GM23338 (cell line): Measurements from ENCODE around the gene SMAP2. TPM values are rescaled to one million over a fixed set of nuclear protein-coding genes. Genes with fewer than 3 reads are reported as not detected.

ENCODE experiments used
- ATAC-seq: fragments of 200-7000 bp; cut with Tn5 transposase; 3 replicates; pipeline ENCODE4 v1.9.1; 2020
- DNase-seq: peaks from one replicate; pipeline ENCODE4 v3.0.0-alpha.2; 2015; ENCODE audit warnings: low spot score
- H2AFZ ChIP-seq: fragments of 200-600 bp; sonication (generic); 2 replicates; pipeline ENCODE4 v1.8.0; 2016; ENCODE audit warnings: antibody characterized with exemption, mild to moderate bottlenecking, moderate library complexity
- H3F3A ChIP-seq: fragments of 200-600 bp; sonication (generic); replicated peaks from 2 replicates; pipeline ENCODE4 v1.8.0; 2017; ENCODE audit warnings: antibody characterized with exemption, mixed run types, low read depth
- H3K27ac ChIP-seq: fragments of 200-600 bp; sonication (generic); 2 replicates; pipeline ENCODE4 v1.6.1; 2016; ENCODE audit warnings: low read depth
- H3K27me3 ChIP-seq: fragments of 200-600 bp; sonication (generic); 2 replicates; pipeline ENCODE4 v1.8.0; 2016; ENCODE audit warnings: mild to moderate bottlenecking, mixed run types, moderate library complexity; ENCODE audit not compliant: insufficient read depth
- H3K36me3 ChIP-seq: fragments of 200-600 bp; sonication (generic); 2 replicates; pipeline ENCODE4 v1.8.0; 2016; ENCODE audit warnings: mild to moderate bottlenecking; ENCODE audit not compliant: insufficient read depth
- H3K4me1 ChIP-seq: fragments of 200-600 bp; sonication (generic); 2 replicates; pipeline ENCODE4 v1.8.0; 2016; ENCODE audit warnings: mild to moderate bottlenecking, moderate library complexity; ENCODE audit not compliant: insufficient read depth
- H3K4me2 ChIP-seq: fragments of 200-600 bp; sonication (generic); 2 replicates; pipeline ENCODE4 v1.7.1; 2017; ENCODE audit warnings: mixed run types
- H3K4me3 ChIP-seq: fragments of 200-600 bp; sonication (generic); 2 replicates; pipeline ENCODE4 v1.6.1; 2016; ENCODE audit warnings: mixed run types
- H3K79me2 ChIP-seq: fragments of 200-600 bp; sonication (generic); replicated peaks from 2 replicates; pipeline ENCODE4 v1.8.0; 2017; ENCODE audit warnings: mild to moderate bottlenecking; ENCODE audit not compliant: insufficient read depth
- H3K9me2 ChIP-seq: fragments of 200-600 bp; sonication (generic); 2 replicates; pipeline ENCODE4 v1.8.0; 2017; ENCODE audit not compliant: insufficient read depth
- H4K20me1 ChIP-seq: fragments of 200-600 bp; sonication (generic); replicated peaks from 2 replicates; pipeline ENCODE4 v1.8.0; 2017; ENCODE audit warnings: mild to moderate bottlenecking; ENCODE audit not compliant: insufficient read depth
- H3K27ac Mint-ChIP-seq: 2 replicates; pipeline ENCODE4 v1.8.0; 2020; ENCODE audit warnings: inconsistent platforms, mild to moderate bottlenecking, moderate library complexity, mixed read lengths
- H3K27me3 Mint-ChIP-seq: 3 replicates; pipeline ENCODE4 v1.8.0; 2022; ENCODE audit warnings: low read depth, mild to moderate bottlenecking, moderate library complexity, mixed read lengths, inconsistent platforms; ENCODE audit not compliant: insufficient read depth, poor library complexity
- H3K36me3 Mint-ChIP-seq: 3 replicates; pipeline ENCODE4 v1.8.0; 2021; ENCODE audit warnings: low read depth, mild to moderate bottlenecking, inconsistent platforms, moderate library complexity, mixed read lengths
- H3K4me1 Mint-ChIP-seq: 3 replicates; pipeline ENCODE4 v1.8.0; 2020; ENCODE audit warnings: mild to moderate bottlenecking, inconsistent platforms, mixed read lengths
- H3K4me3 Mint-ChIP-seq: 3 replicates; pipeline ENCODE4 v1.8.0; 2021; ENCODE audit warnings: moderate library complexity, mild to moderate bottlenecking, inconsistent platforms, mixed read lengths
- H3K9me3 Mint-ChIP-seq: 3 replicates; pipeline ENCODE4 v1.8.0; 2020; ENCODE audit warnings: moderate library complexity, mild to moderate bottlenecking, inconsistent platforms, mixed read lengths
- CREB1 ChIP-seq: fragments of 250-450 bp; sonication (Bioruptor Pico); IDR thresholded peaks from 2 replicates; pipeline ENCODE4 v1.5.0; 2020; ENCODE audit warnings: low read depth, mild to moderate bottlenecking, moderate library complexity
- EZH2phosphoT487 ChIP-seq: fragments of 200-600 bp; sonication (generic); IDR thresholded peaks from one replicate; pipeline ENCODE4 v1.8.1; 2018; ENCODE audit warnings: antibody characterized with exemption; ENCODE audit not compliant: unreplicated experiment
- JUNB ChIP-seq: IDR thresholded peaks from one replicate; pipeline ENCODE4 v1.6.1; 2016; ENCODE audit warnings: antibody characterized with exemption; ENCODE audit not compliant: unreplicated experiment
- NANOG ChIP-seq: IDR thresholded peaks from 2 replicates; pipeline ENCODE4 v1.6.1; 2016; ENCODE audit warnings: antibody characterized with exemption, borderline replicate concordance
- REST ChIP-seq: IDR thresholded peaks from one replicate; pipeline ENCODE4 v1.6.1; 2018; ENCODE audit warnings: antibody characterized with exemption; ENCODE audit not compliant: unreplicated experiment
- STAT1 ChIP-seq: IDR thresholded peaks from one replicate; pipeline ENCODE4 v1.6.1; 2016; ENCODE audit warnings: antibody characterized with exemption; ENCODE audit not compliant: unreplicated experiment
- ZNF114 ChIP-seq: fragments of 250-450 bp; sonication (Bioruptor Pico); IDR thresholded peaks from 2 replicates; pipeline ENCODE4 v1.5.0; 2020; ENCODE audit warnings: mild to moderate bottlenecking, moderate library complexity
- ZNF462 ChIP-seq: fragments of 250-450 bp; sonication (Bioruptor Pico); IDR thresholded peaks from 2 replicates; pipeline ENCODE4 v1.5.0; 2020; ENCODE audit warnings: mild to moderate bottlenecking, moderate library complexity
- polyA plus RNA-seq: library from polyadenylated mRNA; unstranded; fragments of >200 nt; fragmentation: Nextera tagmentation; extraction: Ambion mirVana; gene quantifications from 2 replicates; pipeline ENCODE4 v1.2.1, GENCODE V29; 2016
- total RNA-seq: library from RNA; depleted of rRNA; stranded (reverse); fragments of >200 nt; shearing (Covaris generic); gene quantifications from 2 replicates; pipeline ENCODE4 v1.2.3, GENCODE V29; 2014

Gene SMAP2
- total and polyA plus RNA-seq, 2 experiments from 2014 or later, result 2.9 to 4.8 TPM

- ATAC-seq, result no peak
- no peak overlapping the region for H3K4me3 Mint-ChIP-seq
- no peaks in the 10 kb centered on the region for H3F3A ChIP-seq
Observed at GRCh38 chr1:40352126-40352525, 21.4 kb upstream of the SMAP2 start.

More at GRCh38 chr1:40352126-40352525, 21.4 kb upstream of the SMAP2 start:
- Mint-ChIP-seq H3K27me3 (peaks cover 5% of the 10 kb centered on the region), H3K4me1 (no peaks in the 10 kb centered on the region), H3K9me3 (peaks cover 5% of the 10 kb centered on the region; the same call in 2 of the 3 replicates), H3K36me3 (no peaks in the 10 kb centered on the region), H3K27ac (no peak overlapping the region)
- DNase-seq, result no peak
- Histone ChIP-seq H3K79me2 (no peaks in the 10 kb centered on the region), H3K4me2 (no peak overlapping the region), H3K27ac (no peak overlapping the region), H4K20me1 (no peaks in the 10 kb centered on the region), H3K9me2 (no peaks in the 10 kb centered on the region; the same call in 1 of the 2 replicates), H3K4me1 (no peaks in the 10 kb centered on the region), H3K27me3 (no peaks in the 10 kb centered on the region), H3K36me3 (no peaks in the 10 kb centered on the region), H3K4me3 (no peak overlapping the region), H2AFZ (no peak overlapping the region)
- TF ChIP-seq EZH2phosphoT487 (no peak), ZNF462 (no peak), ZNF114 (CRISPR knock-in tag) (no peak), NANOG (no peak), JUNB (no peak), CREB1 (CRISPR knock-in tag) (no peak), STAT1 (no peak), REST (no peak)
